NCI-H774 (cell line): ENCODE data around the gene LZTR1.
"Not testable (repeated sequence)": the region's sequence is repeated elsewhere in the genome, so short reads cannot be mapped to it uniquely, and the experiment has no call there.

Experiments used
- DNase-seq: peaks from one replicate; lab custom pipeline; 2025; lab: John Stamatoyannopoulos, UW

The LZTR1 gene

GRCh38 chr22:20996598-20997535 is 14.8 kb downstream of the LZTR1 start:
- no peak for DNase-seq

- DNase-seq = no peak
These were observed 15.6 kb downstream of the LZTR1 start for GRCh38 chr22:20997536-20998257.

DNA sequence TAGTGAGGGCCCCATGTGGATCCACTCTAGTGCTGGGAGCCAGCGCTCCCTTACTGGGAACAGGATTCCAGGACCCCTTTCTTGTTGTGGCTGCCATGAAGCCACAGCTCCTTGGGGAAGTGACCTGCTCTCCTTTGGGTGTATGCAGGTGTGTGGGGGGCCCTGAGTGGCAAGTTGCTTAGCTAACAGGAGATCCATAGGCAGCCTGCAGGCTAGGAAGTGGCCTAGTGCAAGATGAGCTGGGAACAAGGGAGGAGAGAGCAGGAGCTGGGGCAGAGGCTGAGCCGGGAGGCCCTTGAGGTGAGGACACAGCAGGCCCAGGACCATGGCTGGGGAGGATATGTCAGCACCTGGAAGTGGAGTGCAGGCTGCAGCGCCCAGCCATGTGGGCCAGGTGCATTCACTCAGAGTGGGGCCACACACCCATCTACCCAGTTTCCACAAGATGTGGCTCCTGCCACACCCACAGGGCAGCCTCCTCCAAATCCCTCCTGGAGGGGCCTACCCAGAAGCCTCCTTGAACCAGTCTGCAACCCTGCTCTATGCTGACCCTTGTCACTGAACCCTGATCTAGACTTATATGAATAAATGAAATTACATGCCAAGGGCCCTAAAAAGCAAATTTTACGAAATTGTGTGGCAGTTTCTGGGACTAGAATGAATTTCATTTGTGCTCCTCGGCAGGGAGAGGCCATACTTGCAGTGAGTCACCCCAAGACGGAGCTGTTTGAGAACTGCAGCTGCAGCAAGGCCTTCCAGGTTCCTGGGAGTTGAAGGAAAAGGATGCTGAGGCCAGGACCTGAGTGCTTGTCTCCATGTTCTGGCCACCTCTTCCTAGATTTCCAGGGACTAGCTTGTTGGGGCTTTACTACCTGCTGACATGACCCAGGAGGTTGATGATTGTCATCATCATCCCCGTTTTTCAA is 16.6 kb downstream of the LZTR1 start:
- DNase-seq = no peak

- DNase-seq = no peak
These were observed 17.5 kb downstream of the LZTR1 start for GRCh38 chr22:20999350-21000206.

- no peak for DNase-seq
These were observed 18.3 kb downstream of the LZTR1 start for GRCh38 chr22:21000207-21000986.

DNA sequence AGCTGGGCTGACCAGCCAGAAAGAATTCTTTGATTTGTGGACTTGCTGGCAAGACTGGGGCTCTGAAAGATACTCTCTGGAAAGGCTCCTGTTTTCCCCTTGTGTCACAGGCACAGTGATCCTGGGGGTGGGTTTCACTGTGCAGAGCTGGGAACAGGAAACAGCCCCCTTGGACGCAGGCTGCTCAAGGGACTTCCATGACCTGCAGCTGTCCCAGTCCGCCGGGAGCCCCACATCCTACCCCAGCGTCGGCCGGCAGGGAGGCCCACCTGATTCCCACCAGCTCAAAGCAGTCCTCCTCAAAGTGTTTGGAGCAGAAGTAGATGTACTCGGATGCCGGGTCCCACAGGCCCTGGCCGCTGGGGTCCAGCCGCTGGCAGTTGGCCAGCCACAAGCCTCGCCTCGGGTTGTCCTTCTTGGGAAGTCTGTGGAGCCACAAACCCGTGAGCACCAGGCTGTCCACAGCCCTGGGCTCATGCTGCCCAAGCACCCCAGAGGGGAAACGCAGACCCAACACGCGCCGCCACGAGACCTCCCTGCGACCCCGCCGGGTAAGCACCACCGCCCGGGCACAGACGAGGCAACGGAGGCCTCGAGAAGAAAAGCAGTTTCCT is 19.0 kb downstream of the LZTR1 start:
- DNase-seq = no peak

GRCh38 chr22:21001601-21002325 is 19.7 kb downstream of the LZTR1 start, which contains the start of gene THAP7:
TSS of gene THAP7 (minus strand) at chr22:21002118. CDS start at chr22:21001911, 207 bp downstream.
- peak; percentile 92 for DNase-seq

- no peak for DNase-seq
These were observed 21.7 kb downstream of the LZTR1 start for GRCh38 chr22:21003782-21004181.

- DNase-seq = not testable (repeated sequence)
These were observed 27.1 kb downstream of the LZTR1 start for GRCh38 chr22:21009208-21009607.

GRCh38 chr22:21009638-21010425 is 27.7 kb downstream of the LZTR1 start:
- DNase-seq = no peak

DNA sequence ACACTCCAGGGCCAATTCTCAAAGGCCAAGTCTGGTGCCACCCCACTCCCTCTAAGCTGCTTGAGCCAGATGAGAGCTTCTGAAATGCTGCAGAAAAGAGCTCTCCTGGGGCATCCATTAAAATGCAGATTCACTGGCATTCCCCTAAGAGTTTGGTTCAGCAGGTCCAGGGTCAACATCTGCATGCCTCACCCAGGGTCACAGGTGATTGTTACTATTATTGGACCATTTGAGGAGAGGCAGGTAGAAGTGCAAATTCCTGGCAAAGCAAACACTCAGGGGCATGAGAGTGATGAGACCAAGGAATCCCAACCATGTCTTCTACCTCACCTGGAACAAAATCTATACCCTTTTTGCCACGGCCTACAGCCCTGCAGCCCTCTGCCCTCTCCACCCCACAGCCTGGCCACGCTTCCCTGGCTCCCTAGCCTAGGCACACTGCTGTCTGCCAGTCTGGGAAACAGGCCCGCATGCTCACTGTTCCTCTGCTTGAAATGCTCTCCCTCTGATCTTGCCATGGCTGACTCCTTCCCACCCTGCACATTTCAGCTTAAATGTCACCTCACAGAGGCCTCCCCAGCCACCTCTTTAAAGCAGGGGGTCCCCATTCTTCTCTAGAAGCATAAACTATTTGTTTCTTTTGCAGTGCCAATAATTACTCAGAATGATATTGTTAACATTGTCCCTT is 28.5 kb downstream of the LZTR1 start:
- DNase-seq = no peak

DNA sequence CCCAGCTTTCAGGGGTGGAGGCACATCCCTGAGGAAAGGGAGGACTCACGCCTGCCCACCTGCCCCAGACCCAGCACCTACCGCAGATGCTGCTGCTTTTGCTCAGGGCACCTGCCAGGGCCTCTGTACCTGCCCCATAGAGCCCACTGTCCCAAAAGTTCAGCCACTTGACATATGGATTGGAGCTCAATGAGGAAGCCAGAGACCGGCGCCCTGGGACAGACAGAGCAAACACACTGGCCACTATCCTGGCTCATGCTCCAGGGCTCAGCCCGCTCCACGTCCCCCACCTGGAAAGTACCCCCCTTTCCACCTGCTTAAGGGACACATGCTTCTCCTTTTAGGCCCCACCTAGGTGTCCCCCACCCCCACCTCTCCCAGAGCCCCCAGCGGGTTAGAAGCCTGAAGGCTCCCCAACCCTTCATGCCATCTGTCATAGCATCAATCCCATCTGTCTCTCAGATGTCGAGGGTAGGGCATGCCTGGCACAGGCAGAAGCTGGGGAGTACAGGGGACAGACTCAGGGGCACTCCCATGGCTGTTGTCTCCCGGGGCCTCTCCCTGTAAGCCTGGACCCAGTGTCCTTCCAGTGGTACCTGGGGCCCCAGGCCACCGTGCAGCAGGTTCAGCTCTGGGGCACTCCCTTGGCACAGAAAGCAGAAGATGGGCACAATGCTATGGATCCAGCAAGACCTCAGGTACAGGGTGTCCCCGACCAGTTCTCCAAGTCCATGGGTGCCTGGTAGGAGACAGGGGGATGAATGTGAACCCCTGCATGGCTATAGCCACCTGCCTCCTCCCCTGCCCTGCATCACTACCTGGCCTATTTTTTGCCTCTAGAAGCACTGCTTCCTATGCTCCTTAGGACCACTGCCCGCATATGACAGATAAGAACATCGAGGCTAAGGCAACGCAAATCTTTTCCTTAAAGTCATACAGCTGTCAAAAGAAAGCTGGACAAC is 30.6 kb downstream of the LZTR1 start:
- DNase-seq = no peak

- DNase-seq = no peak
These were observed 31.6 kb downstream of the LZTR1 start for GRCh38 chr22:21013657-21014201.

GRCh38 chr22:21014202-21014725 is 32.2 kb downstream of the LZTR1 start:
- peak; percentile 94 for DNase-seq

- DNase-seq = no peak
These were observed 32.8 kb downstream of the LZTR1 start, which contains the start of gene P2RX6 for GRCh38 chr22:21014726-21015465. TSS of gene P2RX6 (plus strand) at chr22:21015165. CDS start at chr22:21015175, 10 bp downstream.
